Glutamatergic neuron (in vitro differentiated cells): ENCODE data around the gene GSE1. TPM values are rescaled to one million over a fixed set of nuclear protein-coding genes. Genes with fewer than 3 reads are reported as not detected.

Experiments
- DNase-seq: peaks from one replicate; pipeline ENCODE4 v3.0.0; 2022
- H3K27ac Mint-ChIP-seq: one replicate; pipeline ENCODE4 v1.8.0; 2020; ENCODE audit warnings: mild to moderate bottlenecking, mixed read lengths, inconsistent platforms; ENCODE audit not compliant: unreplicated experiment
- H3K27me3 Mint-ChIP-seq: one replicate; pipeline ENCODE4 v1.8.0; 2020; ENCODE audit warnings: mild to moderate bottlenecking, moderate library complexity, mixed read lengths, inconsistent platforms; ENCODE audit not compliant: unreplicated experiment
- H3K36me3 Mint-ChIP-seq: one replicate; pipeline ENCODE4 v1.8.0; 2020; ENCODE audit warnings: mild to moderate bottlenecking, mixed read lengths, inconsistent platforms; ENCODE audit not compliant: unreplicated experiment
- H3K4me1 Mint-ChIP-seq: one replicate; pipeline ENCODE4 v1.8.0; 2020; ENCODE audit warnings: mild to moderate bottlenecking, low read depth, mixed read lengths, inconsistent platforms; ENCODE audit not compliant: unreplicated experiment
- H3K4me3 Mint-ChIP-seq: one replicate; pipeline ENCODE4 v1.8.0; 2020; ENCODE audit warnings: mild to moderate bottlenecking, mixed read lengths, inconsistent platforms; ENCODE audit not compliant: unreplicated experiment
- H3K9me3 Mint-ChIP-seq: one replicate; pipeline ENCODE4 v1.8.0; 2020; ENCODE audit warnings: mild to moderate bottlenecking, moderate library complexity, mixed read lengths, inconsistent platforms; ENCODE audit not compliant: unreplicated experiment
- total RNA-seq: library from RNA; stranded (reverse); fragmentation: NEBNext Ultra II Directional; extraction: Animal tissue kit (Norgen Biotek cat#: 25700); gene quantifications from one replicate; pipeline ENCODE4 v1.2.1, GENCODE V29; 2021; ENCODE audit not compliant: unreplicated experiment
- TF ChIP-seq, protein P1 (sequence below): fragments of 200-600 bp; sonication (generic); IDR thresholded peaks from one replicate; pipeline ENCODE4 v1.5.0; 2021; ENCODE audit not compliant: partially characterized antibody, unreplicated experiment

GSE1 gene
- total RNA-seq, 1 donor from 2014 or later: 473 TPM

DNA sequence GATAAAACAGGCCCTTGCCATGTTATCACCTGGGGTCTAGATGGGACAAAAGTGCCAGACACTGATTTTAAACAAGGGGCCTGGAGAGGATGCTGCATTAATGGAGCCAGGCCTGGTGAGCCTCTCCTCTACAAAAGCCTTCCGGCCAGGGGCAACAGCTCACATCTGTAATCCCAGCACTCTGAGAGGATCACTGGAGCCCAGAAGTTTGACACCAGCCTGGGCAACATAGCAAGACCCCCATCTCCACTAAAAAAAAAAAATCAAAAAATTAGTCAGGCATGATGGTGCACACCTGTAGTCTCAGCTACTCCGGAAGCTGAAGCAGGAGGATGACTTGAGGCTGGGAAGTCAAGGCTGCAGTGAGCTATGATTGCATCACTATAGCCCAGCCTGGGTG lies 72.1 kb downstream of the GSE1 start:
- TF ChIP-seq, protein P1, sequence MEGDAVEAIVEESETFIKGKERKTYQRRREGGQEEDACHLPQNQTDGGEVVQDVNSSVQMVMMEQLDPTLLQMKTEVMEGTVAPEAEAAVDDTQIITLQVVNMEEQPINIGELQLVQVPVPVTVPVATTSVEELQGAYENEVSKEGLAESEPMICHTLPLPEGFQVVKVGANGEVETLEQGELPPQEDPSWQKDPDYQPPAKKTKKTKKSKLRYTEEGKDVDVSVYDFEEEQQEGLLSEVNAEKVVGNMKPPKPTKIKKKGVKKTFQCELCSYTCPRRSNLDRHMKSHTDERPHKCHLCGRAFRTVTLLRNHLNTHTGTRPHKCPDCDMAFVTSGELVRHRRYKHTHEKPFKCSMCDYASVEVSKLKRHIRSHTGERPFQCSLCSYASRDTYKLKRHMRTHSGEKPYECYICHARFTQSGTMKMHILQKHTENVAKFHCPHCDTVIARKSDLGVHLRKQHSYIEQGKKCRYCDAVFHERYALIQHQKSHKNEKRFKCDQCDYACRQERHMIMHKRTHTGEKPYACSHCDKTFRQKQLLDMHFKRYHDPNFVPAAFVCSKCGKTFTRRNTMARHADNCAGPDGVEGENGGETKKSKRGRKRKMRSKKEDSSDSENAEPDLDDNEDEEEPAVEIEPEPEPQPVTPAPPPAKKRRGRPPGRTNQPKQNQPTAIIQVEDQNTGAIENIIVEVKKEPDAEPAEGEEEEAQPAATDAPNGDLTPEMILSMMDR: no peak
- H3K27ac Mint-ChIP-seq: no peak overlapping the region
- peaks cover 1% of the 10 kb centered on the region for H3K27me3 Mint-ChIP-seq
- H3K4me3 Mint-ChIP-seq: no peak overlapping the region
- no peak for DNase-seq
- no peaks in the 10 kb centered on the region for H3K36me3 Mint-ChIP-seq
- peaks cover 5% of the 10 kb centered on the region for H3K9me3 Mint-ChIP-seq
- H3K4me1 Mint-ChIP-seq: peaks cover 2% of the 10 kb centered on the region

DNA sequence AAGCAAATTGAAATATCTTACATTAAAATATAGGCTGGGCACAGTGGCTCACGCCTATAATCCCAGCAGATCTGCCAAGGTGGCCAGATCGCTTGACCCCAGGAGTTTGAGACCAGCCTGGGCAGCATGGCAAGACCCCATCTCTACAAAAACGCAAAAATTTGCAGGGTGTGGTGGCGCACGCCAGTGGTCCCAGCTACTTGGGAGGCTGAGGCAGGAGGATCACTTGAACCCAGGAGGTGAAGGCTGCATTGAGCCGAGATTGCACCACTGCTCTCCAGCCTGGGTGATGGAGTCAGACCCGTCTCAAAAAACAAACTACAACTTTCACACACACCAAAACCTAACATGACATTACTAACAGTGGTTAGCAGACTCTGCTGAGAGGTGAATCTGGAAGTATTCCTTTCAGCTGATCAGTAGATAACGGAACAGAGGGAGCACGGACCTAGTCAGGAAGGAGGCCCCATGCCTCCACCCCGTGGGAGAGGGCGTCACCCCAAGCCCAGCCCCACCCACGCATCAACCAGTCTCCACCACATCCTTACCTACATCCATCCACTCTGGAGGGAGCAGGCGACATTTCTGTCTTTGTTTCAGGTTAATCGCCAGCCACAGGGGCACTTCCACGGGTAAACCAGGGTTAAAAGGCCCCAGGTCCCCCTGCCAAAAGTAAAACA lies 73.9 kb downstream of the GSE1 start:
- no peaks in the 10 kb centered on the region for H3K36me3 Mint-ChIP-seq
- no peak for DNase-seq
- no peak overlapping the region for H3K27ac Mint-ChIP-seq
- TF ChIP-seq, protein P1: no peak
- peaks cover 1% of the 10 kb centered on the region for H3K27me3 Mint-ChIP-seq
- peak overlapping the region; percentile 40 for H3K4me3 Mint-ChIP-seq
- peaks cover 2% of the 10 kb centered on the region for H3K4me1 Mint-ChIP-seq
- H3K9me3 Mint-ChIP-seq: no peaks in the 10 kb centered on the region

DNA sequence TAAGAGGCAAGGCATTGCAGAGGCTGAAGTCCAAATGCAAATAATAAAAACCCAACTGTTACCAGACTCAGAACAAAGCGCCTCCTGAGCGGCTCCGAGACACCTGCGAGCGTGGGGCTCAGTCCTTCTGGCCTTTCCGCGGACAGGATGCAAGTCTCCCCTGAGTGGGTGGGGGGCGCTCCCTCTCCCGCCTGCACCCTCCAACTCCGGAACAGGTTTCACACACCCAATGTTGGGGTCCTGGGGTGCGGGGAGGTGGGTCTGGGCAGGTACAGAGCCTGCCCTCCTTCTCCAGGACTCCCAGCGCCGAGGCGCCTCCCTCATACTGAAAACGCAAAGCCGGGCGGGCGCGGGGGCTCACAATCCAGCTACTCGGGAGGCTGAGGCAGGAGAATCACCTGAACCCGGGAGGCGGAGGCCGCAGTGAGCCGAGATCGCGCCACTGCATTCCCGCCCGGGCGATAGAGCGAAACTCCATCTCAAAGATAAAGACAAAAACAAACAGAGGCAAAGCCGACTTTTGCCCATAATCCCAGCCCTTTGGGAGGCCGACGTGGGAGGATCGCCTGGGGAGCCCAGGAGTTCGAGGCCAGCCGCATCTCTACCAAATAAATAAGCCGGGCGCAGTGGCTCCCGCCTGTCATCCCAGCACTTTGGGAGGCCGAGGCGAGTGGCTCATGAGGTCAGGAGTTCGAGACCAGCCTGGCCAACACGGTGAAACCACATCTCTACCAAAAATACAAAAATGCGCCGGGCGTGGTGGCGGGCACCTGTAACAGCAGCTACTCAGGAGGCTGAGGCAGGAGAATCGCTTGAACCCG lies 74.7 kb downstream of the GSE1 start:
- Mint-ChIP-seq H3K9me3 (no peaks in the 10 kb centered on the region), H3K4me3 (peak overlapping the region; percentile 67), H3K36me3 (no peaks in the 10 kb centered on the region), H3K4me1 (peaks cover 2% of the 10 kb centered on the region), H3K27me3 (peaks cover 1% of the 10 kb centered on the region), H3K27ac (no peak overlapping the region)
- TF ChIP-seq, protein P1: no peak
- DNase-seq: no peak

DNA sequence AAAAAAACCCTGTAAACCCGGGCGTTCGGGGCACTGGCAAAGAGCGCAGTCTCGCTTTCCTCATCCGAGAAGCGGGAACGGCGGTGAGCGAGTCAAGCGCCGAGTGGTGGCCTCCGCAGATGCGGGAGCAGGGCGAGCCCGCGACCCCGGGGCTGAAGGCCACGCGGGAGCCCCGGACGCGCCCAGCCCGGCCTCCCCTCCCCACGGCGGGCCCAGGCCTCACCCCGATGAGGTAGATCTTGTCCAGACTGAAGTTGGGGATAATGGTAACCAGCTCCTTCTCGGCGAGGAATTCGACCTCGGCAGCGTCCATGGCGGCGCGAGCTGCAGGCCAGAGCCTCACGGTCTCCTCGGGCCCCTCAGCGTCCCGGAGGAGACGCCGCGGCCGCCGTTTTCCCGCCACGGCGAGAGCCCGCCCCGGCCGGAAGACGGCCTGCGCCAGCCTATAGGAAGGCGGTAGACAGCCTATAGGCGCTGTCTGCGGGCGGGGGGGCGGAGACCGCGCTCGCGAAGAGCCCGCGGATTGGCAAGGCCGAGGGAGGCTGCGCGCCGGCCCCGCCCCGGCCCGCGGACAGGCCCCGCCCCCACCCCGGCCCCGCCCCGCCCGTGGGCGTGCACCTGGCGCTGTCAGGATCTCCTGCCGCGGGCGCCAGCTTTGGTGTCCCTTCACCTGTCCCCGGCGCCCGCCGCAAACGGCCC lies 75.6 kb downstream of the GSE1 start, which contains the start of gene GINS2:
Gene GINS2 (minus strand): TSS at position 369 of the 699 bp plus-strand sequence. CDS start 56 bp downstream, at position 313.
- TF ChIP-seq, protein P1: no peak
- Mint-ChIP-seq H3K9me3 (no peaks in the 10 kb centered on the region), H3K27me3 (no peaks in the 10 kb centered on the region), H3K4me3 (peak within 1 kb of the TSS; percentile 78), H3K36me3 (no peaks in the 10 kb centered on the region), H3K4me1 (no peaks in the 10 kb centered on the region), H3K27ac (no peak within 1 kb of the TSS)
- DNase-seq: peak; percentile 91
